Measurements from ENCODE around the gene UTP3. TPM values are rescaled to one million over a fixed set of nuclear protein-coding genes. Genes with fewer than 3 reads are reported as not detected.

UTP3 gene
- total and polyA plus RNA-seq, 9 of the 15 experiments (the other 6 are each of a cell fraction or from before 2014, with no cell fraction given), result 11.9 to 69.3 (median 34.0) TPM

GRCh38 chr4:70705183-70706043 is 17.1 kb downstream of the UTP3 start (continued):
- peak; percentile 77 to 79 for TF ChIP-seq NRF1 (conservative IDR thresholded peaks at IDR 0.05 in 1 of 2, IDR thresholded peaks at IDR 0.05 in 1 of 2)
- no peak for TF ChIP-seq SIRT6 (IDR thresholded peaks at IDR 0.05; ENCODE audit: low read depth, low read length)
- TF ChIP-seq ZBTB11 (CRISPR knock-in tag; IDR thresholded peaks at IDR 0.05), result 0 out of 6 replicates have a peak, but pooled peaks of 1 of the 3 experiments have one; percentile 14
- TF ChIP-seq HES1 (IDR thresholded peaks at IDR 0.05; ENCODE audit: low read depth), result no peak
- TF ChIP-seq HDAC2 (IDR thresholded peaks at IDR 0.05), result no peak
- TF ChIP-seq CHD2 (IDR thresholded peaks at IDR 0.05; ENCODE audit: low read depth, low read length), result no peak
- no peak for TF ChIP-seq MCM2 (IDR thresholded peaks at IDR 0.05; ENCODE audit: low read depth)
- TF ChIP-seq ADNP (tag; IDR thresholded peaks at IDR 0.05), result no peak
- no peak for TF ChIP-seq RHOXF2B (CRISPR knock-in tag; conservative IDR thresholded peaks at IDR 0.05)
- no peak for TF ChIP-seq HDAC6 (IDR thresholded peaks at IDR 0.05; ENCODE audit: low read depth, low read length)
- TF ChIP-seq MAX (CRISPR knock-in tag; IDR thresholded peaks at IDR 0.05), result peak; percentile 88
- TF ChIP-seq TEAD4 (IDR thresholded peaks at IDR 0.05; ENCODE audit: low read length), result peak; percentile 5; the same call in 1 of the 2 replicates
- no peak for TF ChIP-seq TEAD4 (CRISPR knock-in tag; IDR thresholded peaks at IDR 0.05; ENCODE audit: borderline replicate concordance)
- TF ChIP-seq CBFA2T2 (conservative IDR thresholded peaks at IDR 0.05), result no peak
- TF ChIP-seq ELF1 (tag; IDR thresholded peaks at IDR 0.05), result no peak; the same call in 1 of the 2 replicates
- TF ChIP-seq HNRNPL (IDR thresholded peaks at IDR 0.05; ENCODE audit: low read depth, low read length), result 0 out of 2 replicates have a peak, but pooled peaks have one; percentile 37
- 0 out of 2 replicates have a peak, but pooled peaks have one; percentile 16 for TF ChIP-seq ZNF134 (CRISPR knock-in tag; conservative IDR thresholded peaks at IDR 0.05)
- no peak for TF ChIP-seq ZNF512 (tag; IDR thresholded peaks at IDR 0.05)
- peak; percentile 18; the same call in 1 of the 2 replicates for TF ChIP-seq CTBP1 (IDR thresholded peaks at IDR 0.05; ENCODE audit: borderline replicate concordance)
- peak; percentile 61 for TF ChIP-seq USF1 (CRISPR knock-in tag; IDR thresholded peaks at IDR 0.05)
- peak; percentile 53; the same call in 1 of the 2 replicates for TF ChIP-seq PHF8 (IDR thresholded peaks at IDR 0.05; ENCODE audit: borderline replicate concordance, low read length)

Measured in K562 (cell line).